K562 (cell line): ENCODE results near the gene MLN. TPM values are rescaled to one million over a fixed set of nuclear protein-coding genes. Genes with fewer than 3 reads are reported as not detected.

Experiments
- ATF3 ChIP-seq, 2 experiments: fragments of 450-650 bp in 1 of 2; sonication (generic) in 1 of 2; formaldehyde crosslinking in 1 of 2; IDR thresholded peaks in 1 of 2; conservative IDR thresholded peaks in 1 of 2; 2 replicates each; pipeline versions ENCODE4 v1.6.1 to v1.8.1; 2016 to 2023; ENCODE audit warnings: mild to moderate bottlenecking in 2 of 2, moderate library complexity in 2 of 2, inconsistent platforms in 1 of 2, missing genetic modification reagents in 1 of 2
- CBFB ChIP-seq: sonication (generic); formaldehyde crosslinking; IDR thresholded peaks from 2 replicates; pipeline ENCODE4 v1.4.0; 2020; ENCODE audit warnings: mild to moderate bottlenecking, missing genetic modification reagents
- DACH1 ChIP-seq: fragments of 450-650 bp; IDR thresholded peaks from 2 replicates; pipeline ENCODE4 v1.6.1; 2018; ENCODE audit not compliant: partially characterized antibody
- ELF2 ChIP-seq: fragments of 250-450 bp; sonication (Bioruptor Pico); IDR thresholded peaks from 2 replicates; pipeline ENCODE4 v1.5.0; 2021; ENCODE audit warnings: mild to moderate bottlenecking
- HIVEP1 ChIP-seq: fragments of 250-450 bp; sonication (Bioruptor Pico); IDR thresholded peaks from 2 replicates; pipeline ENCODE4 v1.4.0; 2020; ENCODE audit warnings: mild to moderate bottlenecking
- HMG20A ChIP-seq: fragments of 450-650 bp; formaldehyde crosslinking; conservative IDR thresholded peaks from 2 replicates; pipeline ENCODE4 v1.4.0; 2020; ENCODE audit warnings: mild to moderate bottlenecking, mixed read lengths
- MIER1 ChIP-seq: fragments of 450-650 bp; IDR thresholded peaks from 2 replicates; pipeline ENCODE4 v1.6.1; 2016; ENCODE audit warnings: antibody characterized with exemption, mild to moderate bottlenecking, low read depth
- MLX ChIP-seq, 2 experiments: fragments of 450-650 bp in 1 of 2; sonication (generic) in 1 of 2; formaldehyde crosslinking; conservative IDR thresholded peaks; 2 replicates each; pipeline versions ENCODE4 v1.4.0 to v1.8.1; 2020 to 2022; ENCODE audit warnings: mild to moderate bottlenecking in 1 of 2, missing genetic modification reagents in 1 of 2
- NR3C1 ChIP-seq: sonication (generic); formaldehyde crosslinking; IDR thresholded peaks from 2 replicates; pipeline ENCODE4 v1.8.1; 2022; ENCODE audit warnings: missing genetic modification reagents
- RBFOX2 ChIP-seq: fragments of 200-400 bp; formaldehyde crosslinking; IDR thresholded peaks from 2 replicates; pipeline ENCODE4 v1.6.1; 2017; ENCODE audit warnings: low read depth, mild to moderate bottlenecking, low read length, moderate library complexity
- STAT6 ChIP-seq: sonication (generic); formaldehyde crosslinking; IDR thresholded peaks from 2 replicates; pipeline ENCODE4 v1.8.1; 2023; ENCODE audit warnings: mild to moderate bottlenecking, missing genetic modification reagents
- TAF7 ChIP-seq: fragments of 450-650 bp; IDR thresholded peaks from 2 replicates; pipeline ENCODE4 v1.6.1; 2016; ENCODE audit warnings: missing genetic modification characterization, missing compliant biosample characterization
- YY1 ChIP-seq, 3 experiments: IDR thresholded peaks; 2 replicates each; pipeline ENCODE4 v1.6.1; 2011; ENCODE audit warnings: low read length in 2 of 3, mild to moderate bottlenecking in 2 of 3, moderate library complexity in 2 of 3, borderline replicate concordance in 1 of 3, control low read depth in 1 of 3, low read depth in 1 of 3; ENCODE audit not compliant: insufficient read depth in 3 of 3, insufficient replicate concordance in 2 of 3, control insufficient read depth in 1 of 3, insufficient read length in 1 of 3; ENCODE audit errors: extremely low read depth in 1 of 3
- ZKSCAN3 ChIP-seq: fragments of 250-450 bp; sonication (Bioruptor Pico); IDR thresholded peaks from 2 replicates; pipeline ENCODE4 v1.4.0; 2020
- ZNF518B ChIP-seq: fragments of 250-450 bp; sonication (Bioruptor Pico); IDR thresholded peaks from 2 replicates; pipeline ENCODE4 v1.5.0; 2021; ENCODE audit warnings: mild to moderate bottlenecking, moderate library complexity
- polyA plus RNA-seq, 8 experiments: library from polyadenylated mRNA; depleted of rRNA in 4 of 8; stranded (reverse) in 5 of 8; unstranded in 3 of 8; fragments of >200 nt; fragmentation: Nextera tagmentation in 2 of 8; fragmentation: Illumina TruSeq in 1 of 8; extraction: Ambion mirVana in 2 of 8; extraction: Trizol in 1 of 8; gene quantifications; 2 replicates each; pipeline versions ENCODE4 v1.2.1 to v1.2.3, GENCODE V29; 2011 to 2014; ENCODE audit warnings: inconsistent platforms in 1 of 8, missing spikeins in 1 of 8
- total RNA-seq, 7 experiments: library from RNA; depleted of rRNA in 6 of 7; stranded (reverse); fragments of >200 nt in 6 of 7; fragmentation: Illumina TruSeq in 2 of 7; extraction: Trizol in 2 of 7; gene quantifications; 2 replicates each; pipeline versions ENCODE4 v1.2.1 to v1.2.3, GENCODE V29; 2011 to 2021; ENCODE audit warnings: low replicate concordance in 1 of 7

MLN gene
- total and polyA plus RNA-seq, 9 of the 15 experiments (the other 6 are each of a cell fraction or from before 2014, with no cell fraction given) = not detected

GRCh38 chr6:33840048-33840926, 36.5 kb upstream of the MLN start (continued):
- TF ChIP-seq DACH1 (peak; percentile 93), RBFOX2 (peak; percentile 45), YY1 (IDR thresholded peaks at IDR 0.05; ENCODE audit: borderline replicate concordance in 1 of 3, control insufficient read depth in 1 of 3, extremely low read depth in 1 of 3, insufficient read depth in 3 of 3, insufficient read length in 1 of 3, insufficient replicate concordance in 2 of 3, low read depth in 1 of 3, low read length in 2 of 3) (peak in 1 of 3 experiments; percentile 5), STAT6 (CRISPR knock-in tag) (no peak; the same call in 1 of the 2 replicates), MLX (CRISPR knock-in tag; conservative IDR thresholded peaks at IDR 0.05) (0 out of 4 replicates have a peak, but pooled peaks of 1 of the 2 experiments have one; percentile 76), MIER1 (peak; percentile 74), NR3C1 (CRISPR knock-in tag) (no peak), ZKSCAN3 (CRISPR knock-in tag) (no peak), HMG20A (no peak), ATF3 (IDR thresholded peaks at IDR 0.05) (peak; percentile 97), ATF3 (CRISPR knock-in tag; conservative IDR thresholded peaks at IDR 0.05) (peak; percentile 85), TAF7 (no peak; the same call in 1 of the 2 replicates), CBFB (CRISPR knock-in tag) (no peak), HIVEP1 (CRISPR knock-in tag) (0 out of 2 replicates have a peak, but pooled peaks have one; percentile 42), ELF2 (0 out of 2 replicates have a peak, but pooled peaks have one; percentile 13), ZNF518B (peak; percentile 22; the same call in 1 of the 2 replicates)
